H9 (cell line): ENCODE measurements around the gene RGS3. TPM values are rescaled to one million over a fixed set of nuclear protein-coding genes. Genes with fewer than 3 reads are reported as not detected.

Source experiments
- DNase-seq: peaks from one replicate; pipeline ENCODE4 v3.0.0-alpha.2; 2017
- H2AFZ ChIP-seq: one replicate; pipeline ENCODE4 v1.6.1; 2013; ENCODE audit warnings: mild to moderate bottlenecking, low read length, control low read depth, moderate library complexity
- H2AK5ac ChIP-seq: 2 replicates; pipeline ENCODE4 v1.6.1; 2013; ENCODE audit warnings: low read length, control low read depth, mixed read lengths; ENCODE audit not compliant: insufficient read length
- H2BK120ac ChIP-seq: one replicate; pipeline ENCODE4 v1.6.1; 2013; ENCODE audit warnings: low read depth, mild to moderate bottlenecking, low read length, control low read depth, inconsistent platforms; ENCODE audit not compliant: poor library complexity, severe bottlenecking
- H2BK12ac ChIP-seq: 2 replicates; pipeline ENCODE4 v1.6.1; 2013; ENCODE audit warnings: low read length, control low read depth, mixed read lengths, low read depth; ENCODE audit not compliant: insufficient read length
- H2BK15ac ChIP-seq: 2 replicates; pipeline ENCODE4 v1.6.1; 2013; ENCODE audit warnings: low read depth, low read length, control low read depth
- H2BK20ac ChIP-seq: one replicate; pipeline ENCODE4 v1.6.1; 2013; ENCODE audit warnings: low read depth, mild to moderate bottlenecking, low read length, control low read depth, inconsistent platforms; ENCODE audit not compliant: poor library complexity, severe bottlenecking
- H2BK5ac ChIP-seq: 2 replicates; pipeline ENCODE4 v1.6.1; 2013; ENCODE audit warnings: low read length, control low read depth, mixed read lengths; ENCODE audit not compliant: insufficient read length
- H3K14ac ChIP-seq: 2 replicates; pipeline ENCODE4 v1.6.1; 2013; ENCODE audit warnings: low read length, control low read depth; ENCODE audit not compliant: insufficient read depth
- H3K18ac ChIP-seq: 2 replicates; pipeline ENCODE4 v1.6.1; 2013; ENCODE audit warnings: low read depth, mild to moderate bottlenecking, mixed read lengths, low read length, control low read depth; ENCODE audit not compliant: insufficient read length
- H3K23ac ChIP-seq: 2 replicates; pipeline ENCODE4 v1.6.1; 2013; ENCODE audit warnings: low read length, control low read depth, mixed read lengths, low read depth; ENCODE audit not compliant: insufficient read length
- H3K23me2 ChIP-seq: 2 replicates; pipeline ENCODE4 v1.6.1; 2013; ENCODE audit warnings: low read depth, mild to moderate bottlenecking, mixed read lengths, low read length, control low read depth; ENCODE audit not compliant: insufficient read length, poor library complexity, severe bottlenecking
- H3K27ac ChIP-seq: 2 replicates; pipeline ENCODE4 v1.5.1; 2013; ENCODE audit warnings: low read length, control low read depth, mixed read lengths, low read depth; ENCODE audit not compliant: insufficient read length
- H3K27me3 ChIP-seq: 2 replicates; pipeline ENCODE4 v1.6.1; 2013; ENCODE audit warnings: low read length, control low read depth, inconsistent platforms; ENCODE audit not compliant: insufficient read depth
- H3K4ac ChIP-seq: 2 replicates; pipeline ENCODE4 v1.6.1; 2013; ENCODE audit warnings: low read depth, mild to moderate bottlenecking, control low read depth, inconsistent platforms, low read length, moderate library complexity
- H3K4me1 ChIP-seq: 2 replicates; pipeline ENCODE4 v1.6.1; 2013; ENCODE audit warnings: low read length, control low read depth, inconsistent platforms; ENCODE audit not compliant: insufficient read depth
- H3K4me2 ChIP-seq: 2 replicates; pipeline ENCODE4 v1.6.1; 2013; ENCODE audit warnings: low read length, control low read depth, mixed read lengths; ENCODE audit not compliant: insufficient read length, insufficient read depth
- H3K56ac ChIP-seq: 2 replicates; pipeline ENCODE4 v1.6.1; 2013; ENCODE audit warnings: low read depth, mild to moderate bottlenecking, mixed read lengths, low read length, control low read depth; ENCODE audit not compliant: insufficient read length
- H3K79me1 ChIP-seq: 2 replicates; pipeline ENCODE4 v1.6.1; 2013; ENCODE audit warnings: low read depth, mild to moderate bottlenecking, moderate library complexity, low read length, control low read depth, inconsistent platforms; ENCODE audit not compliant: insufficient read depth, poor library complexity, severe bottlenecking
- H3K79me2 ChIP-seq: 2 replicates; pipeline ENCODE4 v1.6.1; 2013; ENCODE audit warnings: low read length, control low read depth, inconsistent platforms; ENCODE audit not compliant: insufficient read depth
- H3K9ac ChIP-seq: 2 replicates; pipeline ENCODE4 v1.6.1; 2013; ENCODE audit warnings: low read length, control low read depth, mixed read lengths; ENCODE audit not compliant: insufficient read length; ENCODE audit errors: extremely low read depth
- H3K9me3 ChIP-seq: one replicate; pipeline ENCODE4 v1.6.1; 2013; ENCODE audit warnings: low read depth, low read length, inconsistent platforms; ENCODE audit not compliant: control insufficient read depth
- H3T11ph ChIP-seq: one replicate; pipeline ENCODE4 v1.6.1; 2013; ENCODE audit warnings: mild to moderate bottlenecking, low read length, control low read depth, inconsistent platforms
- H4K20me1 ChIP-seq: one replicate; pipeline ENCODE4 v1.6.1; 2013; ENCODE audit not compliant: control insufficient read depth, insufficient read length, insufficient read depth
- H4K5ac ChIP-seq: 2 replicates; pipeline ENCODE4 v1.6.1; 2013; ENCODE audit warnings: low read depth, mild to moderate bottlenecking, mixed read lengths, low read length, control low read depth; ENCODE audit not compliant: insufficient read length
- H4K8ac ChIP-seq: replicated peaks from 2 replicates; pipeline ENCODE4 v1.6.1; 2013; ENCODE audit warnings: low read length, control low read depth, mixed read lengths, low read depth; ENCODE audit not compliant: insufficient read length
- H4K91ac ChIP-seq: 2 replicates; pipeline ENCODE4 v1.6.1; 2013; ENCODE audit warnings: low read depth, mild to moderate bottlenecking, moderate library complexity, mixed read lengths, low read length, control low read depth; ENCODE audit not compliant: insufficient read length
- H3K27ac Mint-ChIP-seq, 3 experiments: 2 replicates in 2 of 3; 3 replicates in 1 of 3; pipeline ENCODE4 v1.8.0; 2020 to 2021; ENCODE audit warnings: mixed read lengths in 3 of 3, mild to moderate bottlenecking in 1 of 3, moderate library complexity in 1 of 3
- H3K27me3 Mint-ChIP-seq: 2 replicates; pipeline ENCODE4 v1.8.0; 2021; ENCODE audit warnings: low read depth, mild to moderate bottlenecking, moderate library complexity, mixed read lengths
- H3K36me3 Mint-ChIP-seq, 3 experiments: 2 replicates in 2 of 3; 3 replicates in 1 of 3; pipeline ENCODE4 v1.8.0; 2020 to 2021; ENCODE audit warnings: low read depth in 3 of 3, mixed read lengths in 3 of 3; ENCODE audit not compliant: insufficient read depth in 1 of 3
- H3K4me1 Mint-ChIP-seq, 2 experiments: 2 replicates each; pipeline ENCODE4 v1.8.0; 2020; ENCODE audit warnings: mixed read lengths in 2 of 2
- H3K4me3 Mint-ChIP-seq, 2 experiments: 2 replicates in 1 of 2; 3 replicates in 1 of 2; pipeline ENCODE4 v1.8.0; 2020 to 2021; ENCODE audit warnings: mild to moderate bottlenecking in 2 of 2, mixed read lengths in 2 of 2, moderate library complexity in 1 of 2
- H3K9me3 Mint-ChIP-seq, 2 experiments: 2 replicates in 1 of 2; 3 replicates in 1 of 2; pipeline ENCODE4 v1.8.0; 2020; ENCODE audit warnings: mild to moderate bottlenecking in 2 of 2, mixed read lengths in 2 of 2, moderate library complexity in 1 of 2
- CTCF ChIP-seq: fragments of 200-600 bp; sonication (generic); conservative IDR thresholded peaks from 3 replicates; pipeline ENCODE4 v1.8.0; 2021; ENCODE audit warnings: antibody characterized with exemption, mild to moderate bottlenecking
- WGBS: extraction: QIAGEN DNeasy Blood & Tissue Kit; methylation state at CpG from one replicate; pipeline ENCODE4 v1.1.7; 2013; ENCODE audit warnings: missing lambda C conversion rate, low lambda C conversion rate, mixed read lengths; ENCODE audit not compliant: insufficient read length; ENCODE audit errors: extremely low coverage; 5-methylcytosine and 5-hydroxymethylcytosine counted together
- total RNA-seq: library from RNA; stranded (reverse); gene quantifications from 2 replicates; pipeline ENCODE4 v1.2.1, GENCODE V29; 2021

Gene RGS3
- total RNA-seq, 1 experiment from 2014 or later, result 13.9 TPM

- Histone ChIP-seq H3K4me1 (peaks cover 11% of the 10 kb centered on the region; the same call in 1 of the 2 replicates), H2BK20ac (no peak overlapping the region), H2BK5ac (no peak overlapping the region), H3K9me3 (no peaks in the 10 kb centered on the region), H3K4ac (no peak overlapping the region), H3K14ac (no peak overlapping the region), H3K23me2 (no peaks in the 10 kb centered on the region), H2BK15ac (no peak overlapping the region), H4K20me1 (no peaks in the 10 kb centered on the region), H3K79me2 (no peaks in the 10 kb centered on the region), H4K8ac (no peak overlapping the region), H2BK120ac (no peak overlapping the region), H2AFZ (no peak overlapping the region), H3K79me1 (no peaks in the 10 kb centered on the region), H3K27me3 (no peaks in the 10 kb centered on the region), H4K5ac (no peak overlapping the region), H3T11ph (no peak overlapping the region), H2AK5ac (no peak overlapping the region), H3K4me2 (no peak overlapping the region), H3K23ac (no peak overlapping the region), H3K9ac (no peak overlapping the region), H3K56ac (no peak overlapping the region), H3K18ac (no peak overlapping the region), H4K91ac (no peak overlapping the region), H2BK12ac (no peak overlapping the region), H3K27ac (no peak overlapping the region)
- H3K27me3 Mint-ChIP-seq, result peaks cover 7% of the 10 kb centered on the region
- H3K27ac Mint-ChIP-seq, result peak overlapping the region in 1 of 3 experiments; percentile 73; a peak in 2 of 7 replicates
- H3K4me1 Mint-ChIP-seq, result peaks cover 30 to 44% of the 10 kb centered on the region in 2 experiments
- TF ChIP-seq CTCF, result no peak; the same call in 2 of the 3 replicates
- no CpG with 5 or more reads among the region's 16 CpGs for WGBS
- no peaks in the 10 kb centered on the region for H3K9me3 Mint-ChIP-seq
- no peak overlapping the region for H3K4me3 Mint-ChIP-seq
- peak; percentile 43 for DNase-seq
- H3K36me3 Mint-ChIP-seq, result no peaks in the 10 kb centered on the region; a peak in 1 of 7 replicates
Measured at GRCh38 chr9:113616621-113617496, 153.3 kb downstream of the RGS3 start.
